OCI-LY3 (cell line): ENCODE data around the gene LEMD1.

Source experiments
- H2AFZ ChIP-seq: fragments of 200-600, 300-600 bp; shearing (Covaris generic); 2 replicates; pipeline ENCODE4 v1.6.0; 2014; ENCODE audit warnings: antibody characterized with exemption, low read depth, low read length
- H3K27ac ChIP-seq: fragments of 200-600, 300-600 bp; sonication (generic); 2 replicates; pipeline ENCODE4 v1.5.1; 2014; ENCODE audit warnings: mild to moderate bottlenecking, low read length, moderate library complexity, mixed read lengths
- H3K27me3 ChIP-seq: fragments of 200-600, 300-600 bp; sonication (generic); 2 replicates; pipeline ENCODE4 v1.6.1; 2014; ENCODE audit warnings: low read depth, low read length, mixed read lengths
- H3K36me3 ChIP-seq: fragments of 200-600, 300-600 bp; sonication (generic); replicated peaks from 2 replicates; pipeline ENCODE3; 2014; ENCODE audit warnings: low read depth, low read length, mixed read lengths
- H3K4me1 ChIP-seq: fragments of 300-600, 200-600 bp; sonication (generic); 2 replicates; pipeline ENCODE4 v1.6.1; 2014; ENCODE audit warnings: low read length, mixed read lengths
- H3K4me2 ChIP-seq: fragments of 200-600, 300-600 bp; sonication (generic); 2 replicates; pipeline ENCODE4 v1.6.1; 2014; ENCODE audit warnings: low read length, mixed read lengths
- H3K4me3 ChIP-seq: fragments of 300-600, 200-600 bp; sonication (generic); 2 replicates; pipeline ENCODE4 v1.5.1; 2014; ENCODE audit warnings: antibody characterized with exemption, mild to moderate bottlenecking, low read length, moderate library complexity
- H3K79me2 ChIP-seq: fragments of 300-600, 200-600 bp; shearing (Covaris generic); 2 replicates; pipeline ENCODE4 v1.6.1; 2014; ENCODE audit warnings: mild to moderate bottlenecking, low read length, mixed read lengths
- H3K9ac ChIP-seq: fragments of 300-600, 200-600 bp; shearing (Covaris generic); 2 replicates; pipeline ENCODE4 v1.6.0; 2014; ENCODE audit warnings: mild to moderate bottlenecking, low read length, moderate library complexity
- H3K9me3 ChIP-seq: fragments of 200-600, 300-600 bp; shearing (Covaris generic); 2 replicates; pipeline ENCODE4 v1.6.1; 2014; ENCODE audit warnings: low read length, mixed read lengths; ENCODE audit not compliant: insufficient read depth
- H4K20me1 ChIP-seq: fragments of 200-600, 300-600 bp; sonication (generic); 2 replicates; pipeline ENCODE4 v1.6.1; 2016; ENCODE audit warnings: low read length, mixed read lengths; ENCODE audit not compliant: insufficient read depth
- EZH2phosphoT487 ChIP-seq: fragments of 200-600 bp; shearing (Covaris generic); IDR thresholded peaks from 2 replicates; pipeline ENCODE4 v1.6.1; 2018; ENCODE audit warnings: antibody characterized with exemption, mixed run types, low read depth
- TF ChIP-seq, protein P1 (sequence below): fragments of 200-600, 300-600 bp; sonication (generic); IDR thresholded peaks from 2 replicates; pipeline ENCODE4 v1.5.1; 2014; ENCODE audit warnings: antibody characterized with exemption, low read length, low read depth

LEMD1 gene, protein sequence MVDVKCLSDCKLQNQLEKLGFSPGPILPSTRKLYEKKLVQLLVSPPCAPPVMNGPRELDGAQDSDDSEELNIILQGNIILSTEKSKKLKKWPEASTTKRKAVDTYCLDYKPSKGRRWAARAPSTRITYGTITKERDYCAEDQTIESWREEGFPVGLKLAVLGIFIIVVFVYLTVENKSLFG

DNA sequence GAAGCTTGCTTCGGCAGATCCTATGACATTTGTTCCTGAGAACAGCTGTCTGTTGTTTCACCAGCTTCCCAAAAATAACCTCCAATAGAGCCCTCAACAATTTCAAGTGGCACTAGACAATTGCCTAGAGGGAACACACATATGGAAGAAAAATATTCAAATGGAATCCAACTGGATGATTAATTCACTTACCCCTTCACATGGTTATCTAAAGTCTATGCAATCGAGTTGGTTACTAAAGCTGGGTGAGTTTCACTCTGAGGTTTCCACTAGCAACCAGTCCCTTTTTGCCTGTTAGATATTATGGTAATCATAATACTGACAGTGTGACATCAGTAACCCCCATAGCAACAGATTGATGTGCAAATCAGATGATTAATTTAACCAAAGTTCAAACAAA is at the start of gene LEMD1:
Gene LEMD1, minus strand, starts transcription at position 259 of the 400 bp plus-strand sequence. CDS start 1,520 bp downstream, outside the sequence.
- Histone ChIP-seq H3K4me2 (no peak within 1 kb of the TSS), H4K20me1 (no peaks in the 10 kb centered on the region), H2AFZ (no peak within 1 kb of the TSS), H3K4me3 (no peak within 1 kb of the TSS), H3K4me1 (no peaks in the 10 kb centered on the region), H3K79me2 (no peaks in the 10 kb centered on the region), H3K9ac (no peak within 1 kb of the TSS), H3K9me3 (no peaks in the 10 kb centered on the region), H3K27me3 (peaks cover 73% of the 10 kb centered on the region), H3K36me3 (no peaks in the 10 kb centered on the region), H3K27ac (no peak within 1 kb of the TSS)
- TF ChIP-seq EZH2phosphoT487 = no peak
- TF ChIP-seq, protein P1, sequence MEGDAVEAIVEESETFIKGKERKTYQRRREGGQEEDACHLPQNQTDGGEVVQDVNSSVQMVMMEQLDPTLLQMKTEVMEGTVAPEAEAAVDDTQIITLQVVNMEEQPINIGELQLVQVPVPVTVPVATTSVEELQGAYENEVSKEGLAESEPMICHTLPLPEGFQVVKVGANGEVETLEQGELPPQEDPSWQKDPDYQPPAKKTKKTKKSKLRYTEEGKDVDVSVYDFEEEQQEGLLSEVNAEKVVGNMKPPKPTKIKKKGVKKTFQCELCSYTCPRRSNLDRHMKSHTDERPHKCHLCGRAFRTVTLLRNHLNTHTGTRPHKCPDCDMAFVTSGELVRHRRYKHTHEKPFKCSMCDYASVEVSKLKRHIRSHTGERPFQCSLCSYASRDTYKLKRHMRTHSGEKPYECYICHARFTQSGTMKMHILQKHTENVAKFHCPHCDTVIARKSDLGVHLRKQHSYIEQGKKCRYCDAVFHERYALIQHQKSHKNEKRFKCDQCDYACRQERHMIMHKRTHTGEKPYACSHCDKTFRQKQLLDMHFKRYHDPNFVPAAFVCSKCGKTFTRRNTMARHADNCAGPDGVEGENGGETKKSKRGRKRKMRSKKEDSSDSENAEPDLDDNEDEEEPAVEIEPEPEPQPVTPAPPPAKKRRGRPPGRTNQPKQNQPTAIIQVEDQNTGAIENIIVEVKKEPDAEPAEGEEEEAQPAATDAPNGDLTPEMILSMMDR = no peak

DNA sequence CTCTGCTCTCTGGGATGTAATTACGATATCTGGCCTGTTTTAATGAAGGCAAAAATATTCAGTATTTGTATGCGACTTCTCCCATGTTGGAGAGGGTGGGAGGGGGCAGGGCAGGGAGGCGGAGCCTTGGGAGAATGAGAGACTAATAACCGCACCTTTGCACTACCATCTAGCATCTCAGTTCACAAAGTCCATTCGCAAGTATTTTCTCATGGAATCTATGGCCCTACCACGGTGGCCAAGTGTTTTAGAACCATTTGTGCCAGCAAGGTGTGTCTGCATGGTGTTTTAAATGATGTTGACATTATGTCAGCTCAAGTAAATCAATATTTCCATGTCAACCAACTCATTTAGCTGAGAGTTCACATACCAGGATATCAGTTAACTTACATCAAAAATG is 48.3 kb upstream of the LEMD1 start:
- peaks cover 6% of the 10 kb centered on the region for H3K9me3 ChIP-seq
- H3K9ac ChIP-seq = no peak overlapping the region
- no peaks in the 10 kb centered on the region for H3K4me1 ChIP-seq
- H3K4me3 ChIP-seq = no peak overlapping the region
- peaks cover 47% of the 10 kb centered on the region for H3K27me3 ChIP-seq
- H3K36me3 ChIP-seq = no peaks in the 10 kb centered on the region
- no peaks in the 10 kb centered on the region for H3K79me2 ChIP-seq
- TF ChIP-seq, protein P1 = no peak
- TF ChIP-seq EZH2phosphoT487 = no peak
- no peaks in the 10 kb centered on the region for H4K20me1 ChIP-seq
- no peak overlapping the region for H3K4me2 ChIP-seq
- H3K27ac ChIP-seq = no peak overlapping the region
- no peak overlapping the region for H2AFZ ChIP-seq

DNA sequence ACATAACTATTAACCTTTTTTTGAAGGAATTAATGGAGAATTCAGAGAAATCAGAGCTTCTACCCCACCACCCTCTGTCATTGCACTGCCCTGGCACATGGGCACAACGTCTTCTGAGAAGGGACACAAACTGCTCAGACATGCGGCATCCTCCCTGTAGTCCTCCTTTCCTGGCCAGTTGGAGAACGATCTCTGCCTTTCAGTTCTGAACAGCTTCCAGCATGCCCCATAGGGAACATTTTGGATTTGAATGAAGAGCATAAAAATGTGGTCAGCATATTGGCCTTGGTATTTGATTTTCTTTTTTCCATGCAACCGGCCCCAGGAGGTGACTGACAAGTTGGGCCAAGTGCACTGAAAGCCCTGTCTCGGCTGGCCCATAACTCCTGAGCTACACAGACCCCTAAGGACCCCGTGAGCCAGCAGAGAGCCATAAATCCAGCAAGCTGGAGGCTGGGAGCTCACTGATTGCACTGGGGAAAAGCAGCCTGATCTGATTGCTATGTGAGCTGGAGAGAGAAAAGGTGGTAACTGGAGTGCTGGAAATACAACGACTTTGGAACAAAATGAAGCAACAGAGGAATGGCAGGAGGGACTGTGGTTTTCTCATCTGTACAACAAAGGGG is 44.9 kb upstream of the LEMD1 start:
- Histone ChIP-seq H3K9me3 (no peaks in the 10 kb centered on the region), H3K9ac (no peak overlapping the region), H3K4me1 (no peaks in the 10 kb centered on the region), H3K4me3 (no peak overlapping the region), H3K27ac (no peak overlapping the region), H3K36me3 (no peaks in the 10 kb centered on the region), H3K27me3 (peaks cover 54% of the 10 kb centered on the region), H4K20me1 (no peaks in the 10 kb centered on the region), H3K4me2 (no peak overlapping the region), H2AFZ (no peak overlapping the region), H3K79me2 (no peaks in the 10 kb centered on the region)
- no peak for TF ChIP-seq EZH2phosphoT487
- TF ChIP-seq, protein P1 = no peak

DNA sequence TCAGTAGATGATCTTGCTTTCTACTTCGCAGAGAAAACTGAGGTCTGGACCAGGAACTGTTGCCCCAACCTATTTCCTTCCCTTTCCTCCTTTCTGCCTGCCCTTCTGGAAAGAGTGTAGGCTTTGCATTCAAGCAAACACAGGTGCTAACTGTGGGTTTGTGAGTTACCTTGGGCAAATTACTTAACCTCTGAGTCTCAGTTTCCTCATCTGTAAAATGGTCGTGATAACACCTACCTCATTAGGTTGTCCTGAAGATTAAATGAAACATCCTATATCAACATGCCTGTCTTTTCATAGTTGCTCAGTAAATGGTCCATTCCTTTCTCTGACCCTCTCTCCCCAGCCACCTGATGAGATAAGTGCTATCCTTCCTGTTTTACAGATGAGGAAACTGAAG is 43.5 kb upstream of the LEMD1 start:
- Histone ChIP-seq H3K9ac (no peak overlapping the region), H2AFZ (no peak overlapping the region), H4K20me1 (0 out of 2 replicates have a peak, but pooled peaks cover 4% of the 10 kb centered on the region), H3K27me3 (peaks cover 61% of the 10 kb centered on the region), H3K9me3 (no peaks in the 10 kb centered on the region), H3K4me2 (no peak overlapping the region), H3K27ac (no peak overlapping the region), H3K36me3 (no peaks in the 10 kb centered on the region), H3K4me1 (no peaks in the 10 kb centered on the region), H3K79me2 (no peaks in the 10 kb centered on the region), H3K4me3 (no peak overlapping the region)
- TF ChIP-seq EZH2phosphoT487 = no peak
- TF ChIP-seq, protein P1 = no peak
